C4-2B (cell line): ENCODE data around the gene SPATA31E1.

ENCODE experiments used
- CTCF ChIP-seq: fragments of 450-650 bp; conservative IDR thresholded peaks from 2 replicates; pipeline ENCODE4 v1.5.1; 2017; ENCODE audit warnings: mild to moderate bottlenecking
- ZFX ChIP-seq: fragments of 450-650 bp; IDR thresholded peaks from 2 replicates; pipeline ENCODE4 v1.6.1; 2017

- TF ChIP-seq CTCF, result no peak
- no peak for TF ChIP-seq ZFX
Observed at GRCh38 chr9:87896891-87897290, 14.2 kb downstream of the SPATA31E1 start.
